ENCODE data around the gene CMC2. TPM values are rescaled to one million over a fixed set of nuclear protein-coding genes. Genes with fewer than 3 reads are reported as not detected.

Gene CMC2
- total RNA-seq, 2 experiments from 2014 or later = 89.1 to 99.8 TPM

DNA sequence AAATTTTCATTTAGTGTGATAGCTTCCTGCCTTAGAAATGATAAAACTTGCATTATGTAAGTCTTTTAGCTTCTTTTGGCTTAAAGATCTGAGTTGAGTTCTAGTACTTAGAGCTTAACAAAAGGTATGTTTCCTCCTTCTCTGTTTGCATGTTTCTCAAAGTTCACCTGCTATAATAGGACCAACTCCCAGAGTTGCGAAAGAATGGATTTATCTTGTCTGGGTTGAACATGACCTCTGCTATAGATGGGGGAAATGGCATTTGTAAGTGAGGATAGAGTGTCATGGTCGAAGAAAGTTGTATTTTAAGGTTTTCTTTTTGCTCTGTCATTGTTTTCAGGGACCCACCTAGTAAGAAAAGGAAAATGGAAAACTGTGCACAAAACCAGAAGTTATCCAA lies 36.1 kb upstream of the CMC2 start:
- Histone ChIP-seq H3K9me3 (ENCODE audit: low read length) (no peaks in the 10 kb centered on the region), H3K9me2 (ENCODE audit: insufficient read depth, low read length) (no peaks in the 10 kb centered on the region), H3K27ac (ENCODE audit: low read depth, low read length, poor library complexity, severe bottlenecking) (no peak overlapping the region), H4K20me1 (ENCODE audit: insufficient read depth, low read length) (no peaks in the 10 kb centered on the region), H3K4me2 (ENCODE audit: low read length) (no peak overlapping the region), H3K4me1 (ENCODE audit: insufficient read depth, low read length, poor library complexity, severe bottlenecking) (peaks cover under 1% of the 10 kb centered on the region), H3K4me3 (ENCODE audit: low read depth, low read length, poor library complexity, severe bottlenecking) (no peak overlapping the region), H3K36me3 (ENCODE audit: insufficient read depth, low read length) (peaks cover 68% of the 10 kb centered on the region), H2AFZ (ENCODE audit: low read length) (no peak overlapping the region), H3K79me2 (ENCODE audit: insufficient read depth, low read depth, low read length) (peaks cover 2% of the 10 kb centered on the region; the same call in 1 of the 2 replicates)
- no peak for DNase-seq (ENCODE audit: low spot score)
- BruUV-seq (replicated peaks) = no TSS peak
- CTCF ChIA-PET (ENCODE audit: unreplicated experiment) = no interaction called here
- TF ChIP-seq, protein P1, sequence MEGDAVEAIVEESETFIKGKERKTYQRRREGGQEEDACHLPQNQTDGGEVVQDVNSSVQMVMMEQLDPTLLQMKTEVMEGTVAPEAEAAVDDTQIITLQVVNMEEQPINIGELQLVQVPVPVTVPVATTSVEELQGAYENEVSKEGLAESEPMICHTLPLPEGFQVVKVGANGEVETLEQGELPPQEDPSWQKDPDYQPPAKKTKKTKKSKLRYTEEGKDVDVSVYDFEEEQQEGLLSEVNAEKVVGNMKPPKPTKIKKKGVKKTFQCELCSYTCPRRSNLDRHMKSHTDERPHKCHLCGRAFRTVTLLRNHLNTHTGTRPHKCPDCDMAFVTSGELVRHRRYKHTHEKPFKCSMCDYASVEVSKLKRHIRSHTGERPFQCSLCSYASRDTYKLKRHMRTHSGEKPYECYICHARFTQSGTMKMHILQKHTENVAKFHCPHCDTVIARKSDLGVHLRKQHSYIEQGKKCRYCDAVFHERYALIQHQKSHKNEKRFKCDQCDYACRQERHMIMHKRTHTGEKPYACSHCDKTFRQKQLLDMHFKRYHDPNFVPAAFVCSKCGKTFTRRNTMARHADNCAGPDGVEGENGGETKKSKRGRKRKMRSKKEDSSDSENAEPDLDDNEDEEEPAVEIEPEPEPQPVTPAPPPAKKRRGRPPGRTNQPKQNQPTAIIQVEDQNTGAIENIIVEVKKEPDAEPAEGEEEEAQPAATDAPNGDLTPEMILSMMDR (conservative IDR thresholded peaks at IDR 0.05; ENCODE audit: low read length) = no peak
- TF ChIP-seq EZH2phosphoT487 (IDR thresholded peaks at IDR 0.05; ENCODE audit: borderline replicate concordance, low read depth, low read length) = no peak
- POLR2A ChIA-PET = interaction anchor here (0.7 kb wide), 1 partner anchor 59 kb away, joined by 3 read pairs; no protein-coding TSS in a partner anchor
- intact Hi-C loops (cut with micrococcal nuclease; ENCODE audit: unreplicated experiment) = no loop called here

DNA sequence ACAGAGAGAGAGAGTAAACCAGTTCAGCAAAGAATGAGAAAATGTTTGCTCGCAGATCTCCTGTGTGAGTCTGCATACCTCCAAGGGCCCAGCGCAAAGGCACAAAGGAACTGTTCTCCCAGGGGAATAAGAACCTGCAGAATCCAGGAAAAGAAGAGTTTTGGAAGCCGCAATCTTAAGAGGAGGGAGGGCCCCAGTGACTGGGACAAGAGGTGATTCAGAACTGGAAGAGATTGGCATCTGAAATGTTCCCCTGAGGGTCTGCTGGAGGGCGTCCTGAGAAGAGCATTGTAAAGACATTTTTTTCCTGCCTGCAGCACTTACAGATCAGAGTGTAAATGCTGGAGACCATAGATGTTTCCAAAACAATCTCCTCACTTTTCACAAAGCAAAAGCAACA lies 35.0 kb upstream of the CMC2 start:
- Histone ChIP-seq H3K4me1 (ENCODE audit: insufficient read depth, low read length, poor library complexity, severe bottlenecking) (peaks cover 12% of the 10 kb centered on the region), H4K20me1 (ENCODE audit: insufficient read depth, low read length) (no peaks in the 10 kb centered on the region), H3K36me3 (ENCODE audit: insufficient read depth, low read length) (peaks cover 68% of the 10 kb centered on the region), H3K79me2 (ENCODE audit: insufficient read depth, low read depth, low read length) (peaks cover 14% of the 10 kb centered on the region; the same call in 1 of the 2 replicates), H3K4me2 (ENCODE audit: low read length) (no peak overlapping the region), H2AFZ (ENCODE audit: low read length) (no peak overlapping the region), H3K4me3 (ENCODE audit: low read depth, low read length, poor library complexity, severe bottlenecking) (no peak overlapping the region), H3K9me2 (ENCODE audit: insufficient read depth, low read length) (no peaks in the 10 kb centered on the region), H3K27ac (ENCODE audit: low read depth, low read length, poor library complexity, severe bottlenecking) (no peak overlapping the region), H3K9me3 (ENCODE audit: low read length) (no peaks in the 10 kb centered on the region)
- no peak for DNase-seq (ENCODE audit: low spot score)
- POLR2A ChIA-PET = no interaction called here
- intact Hi-C loops (cut with micrococcal nuclease; ENCODE audit: unreplicated experiment) = no loop called here
- TF ChIP-seq EZH2phosphoT487 (IDR thresholded peaks at IDR 0.05; ENCODE audit: borderline replicate concordance, low read depth, low read length) = no peak
- TF ChIP-seq, protein P1 (conservative IDR thresholded peaks at IDR 0.05; ENCODE audit: low read length) = no peak
- no TSS peak for BruUV-seq (replicated peaks)
- CTCF ChIA-PET (ENCODE audit: unreplicated experiment) = no interaction called here

DNA sequence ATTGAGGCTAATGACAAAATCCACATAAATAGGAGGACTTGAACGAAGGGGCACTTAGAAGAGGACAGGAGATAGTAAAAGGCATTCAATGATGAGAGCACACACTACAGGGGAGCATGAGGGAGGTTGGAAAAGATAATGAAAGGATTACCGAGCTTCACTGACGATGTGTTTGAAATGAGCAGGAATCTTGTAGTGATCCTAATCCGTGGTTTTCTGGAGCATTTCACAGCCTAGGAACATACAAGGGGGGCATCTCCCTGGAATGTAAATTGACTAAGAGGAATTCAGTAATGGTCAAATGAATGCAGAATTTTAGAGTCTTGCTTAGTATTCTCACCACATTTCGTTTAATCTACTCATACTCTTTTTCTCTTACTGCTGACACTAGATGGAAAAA lies 34.2 kb upstream of the CMC2 start:
- H2AFZ ChIP-seq (ENCODE audit: low read length) = no peak overlapping the region
- no peaks in the 10 kb centered on the region for H4K20me1 ChIP-seq (ENCODE audit: insufficient read depth, low read length)
- TF ChIP-seq, protein P1 (conservative IDR thresholded peaks at IDR 0.05; ENCODE audit: low read length) = no peak
- TF ChIP-seq EZH2phosphoT487 (IDR thresholded peaks at IDR 0.05; ENCODE audit: borderline replicate concordance, low read depth, low read length) = no peak
- H3K4me1 ChIP-seq (ENCODE audit: insufficient read depth, low read length, poor library complexity, severe bottlenecking) = peaks cover 13% of the 10 kb centered on the region
- no peak overlapping the region for H3K4me3 ChIP-seq (ENCODE audit: low read depth, low read length, poor library complexity, severe bottlenecking)
- H3K9me3 ChIP-seq (ENCODE audit: low read length) = no peaks in the 10 kb centered on the region
- POLR2A ChIA-PET = no interaction called here
- no peaks in the 10 kb centered on the region for H3K9me2 ChIP-seq (ENCODE audit: insufficient read depth, low read length)
- no peak overlapping the region for H3K27ac ChIP-seq (ENCODE audit: low read depth, low read length, poor library complexity, severe bottlenecking)
- peaks cover 60% of the 10 kb centered on the region for H3K36me3 ChIP-seq (ENCODE audit: insufficient read depth, low read length)
- no TSS peak for BruUV-seq (replicated peaks)
- no peak overlapping the region for H3K4me2 ChIP-seq (ENCODE audit: low read length)
- CTCF ChIA-PET (ENCODE audit: unreplicated experiment) = no interaction called here
- H3K79me2 ChIP-seq (ENCODE audit: insufficient read depth, low read depth, low read length) = peaks cover 18% of the 10 kb centered on the region; the same call in 1 of the 2 replicates
- no peak for DNase-seq (ENCODE audit: low spot score)
- intact Hi-C loops (cut with micrococcal nuclease; ENCODE audit: unreplicated experiment) = no loop called here

Data from OCI-LY7 (cell line).